ENCODE data around the gene ITGAL.

Gene ITGAL

DNA sequence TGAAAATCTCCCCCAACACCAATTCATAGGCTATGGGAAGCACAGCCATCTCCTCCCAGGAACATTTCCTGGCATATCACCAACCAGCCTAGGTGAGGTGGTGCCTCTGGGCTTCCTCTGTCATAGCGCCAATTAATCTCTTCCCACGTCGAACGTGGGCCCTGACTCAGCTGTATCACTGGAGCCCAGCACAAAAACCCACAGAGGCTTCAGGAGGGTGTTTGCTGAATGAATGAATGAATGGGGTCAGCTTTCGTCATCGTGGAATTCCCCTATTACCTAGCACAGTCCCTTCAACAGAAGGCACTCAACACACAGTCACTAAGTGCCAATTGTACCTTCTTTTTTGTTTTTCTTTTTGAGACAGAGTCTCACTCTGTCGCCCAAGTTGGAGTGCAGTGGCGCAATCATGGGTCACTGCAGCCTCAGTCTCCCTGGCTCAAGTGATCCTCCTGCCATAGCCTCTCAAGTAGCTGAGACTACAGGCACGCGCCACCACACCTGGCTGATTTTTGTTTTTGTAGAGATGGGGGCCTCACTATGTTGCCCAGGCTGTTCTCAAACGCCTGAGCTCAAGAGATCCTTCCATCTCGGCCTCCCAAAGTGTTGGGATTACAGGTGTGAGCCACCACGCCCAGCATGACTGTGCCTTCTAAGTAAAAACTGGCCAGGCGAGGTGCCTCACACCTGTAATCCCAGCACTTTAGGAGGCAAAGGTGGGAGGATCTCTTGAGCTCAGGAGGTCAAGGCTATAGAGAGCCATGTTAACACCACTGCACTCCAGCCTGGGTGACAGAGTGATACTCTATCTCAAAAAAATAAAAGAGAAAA lies 94.8 kb downstream of the ITGAL start:
- H3K4me3 ChIP-seq (ENCODE audit: low read depth, low read length): no peak overlapping the region

DNA sequence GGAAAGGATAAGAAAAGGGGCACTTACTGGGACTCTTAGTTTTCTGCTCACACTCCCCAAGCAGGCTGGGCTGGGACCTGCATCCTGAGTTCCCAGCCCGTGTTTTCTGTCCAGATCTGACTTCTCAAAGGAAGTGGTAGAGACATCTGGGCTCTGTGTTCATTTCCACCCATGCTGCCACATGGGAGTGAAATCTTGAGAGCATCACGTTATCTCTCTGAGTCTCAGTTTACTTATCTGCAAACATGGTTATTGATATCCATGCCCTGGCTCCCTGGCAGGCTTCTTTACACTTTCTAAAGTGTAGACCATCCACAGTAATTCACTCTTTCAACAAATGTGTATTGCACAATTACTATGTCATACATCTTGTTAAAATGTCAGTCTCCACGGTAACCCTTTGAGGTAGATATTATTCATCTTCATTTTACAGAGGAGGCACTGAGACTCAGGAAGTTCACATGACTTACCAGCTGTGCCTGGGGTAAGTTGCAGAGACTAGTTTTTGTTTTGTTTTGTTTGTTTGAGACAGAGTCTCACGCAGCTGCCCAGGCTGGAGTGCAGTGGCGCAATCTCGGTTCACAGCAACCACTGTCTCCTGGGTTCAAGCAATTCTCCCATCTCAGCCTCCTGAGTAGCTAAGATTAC lies 95.6 kb downstream of the ITGAL start:
- H3K4me3 ChIP-seq (ENCODE audit: low read depth, low read length): no peak overlapping the region

- H3K4me3 ChIP-seq (ENCODE audit: low read depth, low read length): no peak overlapping the region
These were observed 96.7 kb downstream of the ITGAL start for GRCh38 chr16:30569281-30569680.

- H3K4me3 ChIP-seq (ENCODE audit: low read depth, low read length): no peak overlapping the region
These were observed 97.4 kb downstream of the ITGAL start for GRCh38 chr16:30569746-30570635.

- peak overlapping the region; percentile 71 for H3K4me3 ChIP-seq (ENCODE audit: low read depth, low read length)
These were observed 98.3 kb downstream of the ITGAL start for GRCh38 chr16:30570636-30571444.

DNA sequence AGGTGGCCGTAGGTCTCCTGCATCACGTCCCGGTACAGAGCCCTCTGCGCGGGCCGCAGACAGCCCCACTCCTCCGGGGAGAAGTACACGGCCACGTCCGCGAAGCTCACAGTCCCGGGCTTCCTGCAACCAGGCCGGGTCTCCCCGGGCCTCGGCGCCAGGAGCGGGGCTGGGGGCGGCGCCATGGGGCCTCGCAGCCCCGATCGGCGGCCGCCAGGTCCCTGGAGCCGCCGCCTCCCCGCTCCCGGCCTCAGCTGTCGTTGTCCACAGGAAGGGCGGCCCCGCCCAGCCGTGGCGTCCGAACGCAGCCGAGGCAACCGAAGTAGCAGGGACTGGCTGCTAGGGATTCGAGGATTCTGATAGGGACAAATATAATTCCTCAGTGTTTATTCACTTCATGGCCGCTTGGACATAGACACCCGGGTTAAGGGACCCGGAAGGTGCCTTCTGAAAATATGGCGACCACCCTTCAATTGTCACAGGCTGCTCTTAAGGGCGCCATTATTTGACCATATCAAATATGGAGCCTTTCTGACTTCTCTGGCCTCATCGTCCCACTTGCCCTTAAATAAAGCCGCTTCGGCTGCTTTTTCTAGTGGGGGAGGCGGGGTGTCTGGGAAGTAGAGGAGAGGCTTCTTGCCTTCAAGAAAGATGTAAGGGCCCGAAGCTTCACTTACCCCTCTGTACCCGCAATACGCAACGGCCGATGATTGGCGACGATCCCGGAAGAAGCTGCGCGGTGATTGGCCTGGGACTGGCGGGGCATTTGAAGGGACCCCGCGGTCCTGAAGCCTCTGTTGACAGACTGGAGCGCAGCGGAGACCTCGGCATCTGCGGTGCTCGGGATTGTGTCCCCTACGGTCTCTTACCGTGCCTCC lies 99.1 kb downstream of the ITGAL start, which contains the start of gene ZNF688:
ZNF688 (minus strand) TSS at position 270 of the 878 bp plus-strand sequence; CDS start at position 185, 85 bp downstream.
- H3K4me3 ChIP-seq (ENCODE audit: low read depth, low read length): peak within 1 kb of the TSS; percentile 71

All from iPS-11a (cell line).